Left ventricle myocardium inferior (tissue), 1 donor: ENCODE results near the gene WDR77. TPM values are rescaled to one million over a fixed set of nuclear protein-coding genes. Genes with fewer than 3 reads are reported as not detected.

Source experiments
- DNase-seq: peaks from one replicate; pipeline ENCODE4 v3.0.0-alpha.2; 2020
- H3K27ac ChIP-seq: fragments of 200-600 bp; replicated peaks from 2 replicates; pipeline ENCODE4 v1.8.0; 2021
- H3K27me3 ChIP-seq: fragments of 200-600 bp; 2 replicates; pipeline ENCODE4 v1.8.0; 2021; ENCODE audit warnings: low read depth
- H3K36me3 ChIP-seq: fragments of 200-600 bp; 2 replicates; pipeline ENCODE4 v1.8.0; 2021
- H3K4me1 ChIP-seq: fragments of 200-600 bp; 2 replicates; pipeline ENCODE4 v1.8.0; 2021
- H3K4me3 ChIP-seq: fragments of 200-600 bp; 2 replicates; pipeline ENCODE4 v1.8.0; 2021; ENCODE audit warnings: mild to moderate bottlenecking, moderate library complexity
- H3K9me3 ChIP-seq: fragments of 200-600 bp; replicated peaks from 2 replicates; pipeline ENCODE4 v1.8.0; 2021
- CTCF ChIP-seq: fragments of 200-600 bp; IDR thresholded peaks from 2 replicates; pipeline ENCODE4 v1.8.0; 2021; ENCODE audit warnings: antibody characterized with exemption, mild to moderate bottlenecking, borderline replicate concordance
- intact Hi-C: fragments of 100-400 bp; cut with micrococcal nuclease; formaldehyde crosslinking; loops from one replicate; pipeline ENCODE4 v1.11.0; 2022
- total RNA-seq: library from RNA; stranded (reverse); fragmentation: NEBNext Ultra II Directional; extraction: Animal tissue kit (Norgen Biotek cat#: 25700); gene quantifications from one replicate; pipeline ENCODE4 v1.2.1, GENCODE V29; 2021
- donor health status: DM: no; HTN: yes; CAD: no; lungs with severe emphysema.

Gene WDR77
- total RNA-seq, 1 donor from 2014 or later: 30.7 TPM

- Histone ChIP-seq H3K27me3 (peaks cover 43% of the 10 kb centered on the region), H3K27ac (no peak overlapping the region), H3K4me3 (no peak overlapping the region), H3K36me3 (no peaks in the 10 kb centered on the region), H3K9me3 (peaks cover 10% of the 10 kb centered on the region), H3K4me1 (no peaks in the 10 kb centered on the region)
- intact Hi-C loops: no loop called here
- no peak for DNase-seq
- peak; percentile 74 for TF ChIP-seq CTCF
Measured at GRCh38 chr1:111399792-111400610, 49.1 kb downstream of the WDR77 start.

- H3K27me3 ChIP-seq: peaks cover 57% of the 10 kb centered on the region
- H3K4me1 ChIP-seq: no peaks in the 10 kb centered on the region
- H3K9me3 ChIP-seq: no peaks in the 10 kb centered on the region
- no peak overlapping the region for H3K27ac ChIP-seq
- intact Hi-C loops: no loop called here
- H3K36me3 ChIP-seq: no peaks in the 10 kb centered on the region
- H3K4me3 ChIP-seq: no peak overlapping the region
- DNase-seq: no peak
- no peak for TF ChIP-seq CTCF
Measured at GRCh38 chr1:111392460-111392945, 56.6 kb downstream of the WDR77 start.

GRCh38 chr1:111392042-111392441 lies 57.0 kb downstream of the WDR77 start:
- no peaks in the 10 kb centered on the region for H3K9me3 ChIP-seq
- H3K27me3 ChIP-seq: peaks cover 62% of the 10 kb centered on the region
- H3K4me3 ChIP-seq: no peak overlapping the region
- H3K27ac ChIP-seq: no peak overlapping the region
- DNase-seq: no peak
- no peaks in the 10 kb centered on the region for H3K36me3 ChIP-seq
- intact Hi-C loops: no loop called here
- no peak for TF ChIP-seq CTCF
- no peaks in the 10 kb centered on the region for H3K4me1 ChIP-seq

Other genes starting within 250 kb of the WDR77 start
- 1.8 TPM for gene DENND2D, start 248.6 kb downstream of the WDR77 start, total RNA-seq
- gene CHI3L2, start 221.5 kb downstream of the WDR77 start, total RNA-seq: 1.1 TPM
- not detected for gene CHIA, start 158.4 kb downstream of the WDR77 start, total RNA-seq
- 0.69 TPM for gene OVGP1, start 21.5 kb downstream of the WDR77 start, total RNA-seq
- 671 TPM for gene ATP5PB, start 208 bp upstream of the WDR77 start, total RNA-seq
- gene C1orf162, start 24.7 kb upstream of the WDR77 start, total RNA-seq: 5.6 TPM
- 3.1 TPM for gene ADORA3, start 54.4 kb upstream of the WDR77 start, total RNA-seq
- gene TMIGD3, start 54.4 kb upstream of the WDR77 start, total RNA-seq: 0.85 TPM
- gene RAP1A, start 170.5 kb upstream of the WDR77 start, total RNA-seq: 112 TPM